Astrocyte (in vitro differentiated cells and primary cell): ENCODE measurements around the gene TMBIM4. TPM values are rescaled to one million over a fixed set of nuclear protein-coding genes. Genes with fewer than 3 reads are reported as not detected.
A peak's percentile ranks its signal among the peaks of the same experiment; 100 is the strongest.

ENCODE experiments used
- DNase-seq: peaks from one replicate; pipeline ENCODE4 v3.0.0-alpha.2; 2010; ENCODE audit warnings: low read depth
- FAIRE-seq: peaks from 2 replicates; lab custom pipeline; 2011; peaks lifted over from hg19 to GRCh38; lab: Jason Lieb, UNC
- H2AFZ ChIP-seq: 2 replicates; pipeline ENCODE4 v1.6.0; 2012; ENCODE audit warnings: low read depth, low read length, inconsistent platforms
- H3K27ac ChIP-seq: 2 replicates; pipeline ENCODE4 v1.5.1; 2011; ENCODE audit warnings: low read depth, low read length, inconsistent platforms
- H3K27me3 ChIP-seq: 2 replicates; pipeline ENCODE4 v1.6.0; 2011; ENCODE audit warnings: low read length, inconsistent platforms; ENCODE audit not compliant: insufficient read depth
- H3K36me3 ChIP-seq: 2 replicates; pipeline ENCODE4 v1.5.1; 2011; ENCODE audit warnings: low read length, inconsistent platforms; ENCODE audit not compliant: insufficient read depth
- H3K4me1 ChIP-seq: 2 replicates; pipeline ENCODE4 v1.5.1; 2011; ENCODE audit warnings: low read length, inconsistent platforms; ENCODE audit not compliant: insufficient read depth
- H3K4me2 ChIP-seq: 2 replicates; pipeline ENCODE4 v1.6.0; 2012; ENCODE audit warnings: low read length, inconsistent platforms
- H3K4me3 ChIP-seq: 2 replicates; pipeline ENCODE4 v1.5.1; 2011; ENCODE audit warnings: low read depth, mild to moderate bottlenecking, low read length, inconsistent platforms; ENCODE audit not compliant: insufficient read depth
- H3K79me2 ChIP-seq: 2 replicates; pipeline ENCODE4 v1.6.0; 2012; ENCODE audit warnings: mild to moderate bottlenecking, low read length, inconsistent platforms; ENCODE audit not compliant: insufficient read depth
- H3K9ac ChIP-seq: 2 replicates; pipeline ENCODE4 v1.6.0; 2012; ENCODE audit warnings: mild to moderate bottlenecking, low read length, inconsistent platforms
- H3K9me3 ChIP-seq: 2 replicates; pipeline ENCODE4 v1.5.1; 2012; ENCODE audit warnings: low read depth, mild to moderate bottlenecking, low read length, inconsistent platforms; ENCODE audit not compliant: insufficient read depth
- H4K20me1 ChIP-seq: 2 replicates; pipeline ENCODE4 v1.6.0; 2012; ENCODE audit warnings: low read length, inconsistent platforms; ENCODE audit not compliant: insufficient read depth
- H3K27ac Mint-ChIP-seq: one replicate; pipeline ENCODE4 v1.8.0; 2021; ENCODE audit warnings: mild to moderate bottlenecking, mixed read lengths; ENCODE audit not compliant: unreplicated experiment
- H3K27me3 Mint-ChIP-seq: one replicate; pipeline ENCODE4 v1.8.0; 2021; ENCODE audit warnings: low read depth, mixed read lengths; ENCODE audit not compliant: unreplicated experiment
- H3K36me3 Mint-ChIP-seq: one replicate; pipeline ENCODE4 v1.8.0; 2021; ENCODE audit warnings: low read depth, mixed read lengths; ENCODE audit not compliant: unreplicated experiment
- H3K4me1 Mint-ChIP-seq: one replicate; pipeline ENCODE4 v1.8.0; 2021; ENCODE audit warnings: low read depth, mixed read lengths; ENCODE audit not compliant: unreplicated experiment
- H3K4me3 Mint-ChIP-seq: one replicate; pipeline ENCODE4 v1.8.0; 2021; ENCODE audit warnings: mild to moderate bottlenecking, moderate library complexity, mixed read lengths; ENCODE audit not compliant: unreplicated experiment
- H3K9me3 Mint-ChIP-seq: one replicate; pipeline ENCODE4 v1.8.0; 2021; ENCODE audit warnings: mild to moderate bottlenecking, mixed read lengths; ENCODE audit not compliant: unreplicated experiment
- CTCF ChIP-seq: IDR thresholded peaks from 2 replicates; pipeline ENCODE4 v1.5.1; 2011; ENCODE audit warnings: low read depth, mild to moderate bottlenecking, inconsistent platforms, low read length, moderate library complexity; ENCODE audit not compliant: insufficient read depth
- EZH2 ChIP-seq: IDR thresholded peaks from 2 replicates; pipeline ENCODE4 v1.6.1; 2012; ENCODE audit warnings: mild to moderate bottlenecking, low read length, inconsistent platforms; ENCODE audit not compliant: insufficient read depth
- total RNA-seq: library from RNA; stranded (reverse); gene quantifications from 2 replicates; pipeline ENCODE4 v1.2.1, GENCODE V29; 2021

The TMBIM4 gene
- total RNA-seq, 1 donor from 2014 or later, result 41.5 TPM

GRCh38 chr12:66189889-66190288, 20.1 kb upstream of the TMBIM4 start:
- H3K9me3 Mint-ChIP-seq, result peaks cover 9% of the 10 kb centered on the region
- H3K27ac Mint-ChIP-seq, result no peak overlapping the region
- TF ChIP-seq CTCF, result no peak
- TF ChIP-seq EZH2, result no peak
- no peaks in the 10 kb centered on the region for H3K79me2 ChIP-seq
- DNase-seq (no peak), FAIRE-seq (no peak)
- H3K4me1 ChIP-seq, result peaks cover 3% of the 10 kb centered on the region
- no peaks in the 10 kb centered on the region for H3K36me3 ChIP-seq
- H3K4me3 Mint-ChIP-seq, result no peak overlapping the region
- peaks cover 60% of the 10 kb centered on the region for H3K27me3 Mint-ChIP-seq
- H4K20me1 ChIP-seq, result no peaks in the 10 kb centered on the region
- no peaks in the 10 kb centered on the region for H3K4me1 Mint-ChIP-seq
- no peak overlapping the region for H3K9ac ChIP-seq
- no peak overlapping the region for H3K4me2 ChIP-seq
- no peak overlapping the region for H2AFZ ChIP-seq
- H3K36me3 Mint-ChIP-seq, result no peaks in the 10 kb centered on the region
- no peak overlapping the region for H3K4me3 ChIP-seq
- H3K27ac ChIP-seq, result no peak overlapping the region
- no peaks in the 10 kb centered on the region for H3K27me3 ChIP-seq
- H3K9me3 ChIP-seq, result no peaks in the 10 kb centered on the region

GRCh38 chr12:66189486-66189843, 19.7 kb upstream of the TMBIM4 start:
- Histone ChIP-seq H3K27ac (no peak overlapping the region), H2AFZ (peak overlapping the region; percentile 99), H3K36me3 (no peaks in the 10 kb centered on the region), H3K9me3 (no peaks in the 10 kb centered on the region), H4K20me1 (no peaks in the 10 kb centered on the region), H3K4me2 (peak overlapping the region; percentile 90), H3K4me3 (peak overlapping the region; percentile 56), H3K4me1 (peaks cover 3% of the 10 kb centered on the region), H3K79me2 (no peaks in the 10 kb centered on the region), H3K9ac (no peak overlapping the region), H3K27me3 (no peaks in the 10 kb centered on the region)
- TF ChIP-seq CTCF (no peak), EZH2 (no peak)
- H3K36me3 Mint-ChIP-seq, result no peaks in the 10 kb centered on the region
- H3K4me1 Mint-ChIP-seq, result no peaks in the 10 kb centered on the region
- DNase-seq, result no peak
- H3K9me3 Mint-ChIP-seq, result peaks cover 9% of the 10 kb centered on the region
- H3K4me3 Mint-ChIP-seq, result no peak overlapping the region
- H3K27me3 Mint-ChIP-seq, result peaks cover 58% of the 10 kb centered on the region
- no peak overlapping the region for H3K27ac Mint-ChIP-seq
- no peak for FAIRE-seq

DNA sequence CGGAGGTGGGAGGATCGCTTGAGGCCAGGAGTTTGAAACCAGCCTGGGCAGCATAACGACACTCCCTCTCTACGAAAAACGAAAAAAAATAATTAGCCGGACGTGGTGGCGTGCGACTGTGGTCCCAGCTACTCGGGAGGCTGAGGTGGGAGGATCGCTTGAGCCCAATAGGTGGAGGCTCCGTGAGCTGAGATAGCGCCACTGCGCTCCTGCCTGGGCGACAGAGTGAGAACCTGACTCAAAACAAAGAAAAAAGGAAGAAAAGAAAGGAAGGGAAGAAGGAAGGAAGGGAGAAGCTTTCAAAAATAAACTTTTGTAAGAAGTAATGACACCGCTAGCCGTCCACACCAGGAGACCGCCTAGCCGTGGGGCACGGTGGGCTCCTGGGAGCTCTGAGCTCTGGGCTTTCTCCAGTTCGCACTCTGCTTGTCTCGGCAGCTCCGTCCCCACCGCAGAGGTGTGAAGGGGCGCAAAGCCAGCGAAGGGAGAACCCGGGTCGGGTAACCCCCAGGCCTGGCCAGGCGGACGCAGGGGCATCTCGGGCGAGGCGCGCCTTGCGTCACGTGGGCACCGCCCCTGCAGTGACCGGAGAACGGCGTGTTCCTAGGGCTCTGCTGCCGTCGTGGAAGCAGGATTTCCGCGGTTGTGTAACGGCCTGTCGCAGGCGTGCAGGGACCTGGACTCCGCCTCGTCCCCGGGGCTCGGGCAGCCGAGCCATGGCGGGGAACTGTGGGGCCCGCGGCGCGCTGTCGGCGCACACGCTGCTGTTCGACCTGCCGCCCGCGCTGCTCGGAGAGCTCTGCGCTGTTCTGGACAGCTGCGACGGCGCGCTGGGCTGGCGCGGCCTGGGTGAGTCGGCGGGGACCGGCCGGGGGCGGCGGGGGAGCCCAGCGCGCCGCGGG, 19.0 kb upstream of the TMBIM4 start, which contains the start of gene IRAK3:
Gene IRAK3 (plus strand): TSS at position 631 of the 902 bp plus-strand sequence. CDS start 86 bp downstream, at position 717.
- Mint-ChIP-seq H3K27ac (no peak within 1 kb of the TSS), H3K27me3 (peaks cover 54% of the 10 kb centered on the region), H3K4me1 (no peaks in the 10 kb centered on the region), H3K9me3 (peaks cover 9% of the 10 kb centered on the region), H3K36me3 (no peaks in the 10 kb centered on the region), H3K4me3 (peak within 1 kb of the TSS; percentile 71)
- no peaks in the 10 kb centered on the region for H4K20me1 ChIP-seq
- H2AFZ ChIP-seq, result peak within 1 kb of the TSS; percentile 99
- H3K27ac ChIP-seq, result no peak within 1 kb of the TSS
- DNase-seq (peak; percentile 20), FAIRE-seq (no peak)
- no peaks in the 10 kb centered on the region for H3K79me2 ChIP-seq
- H3K9ac ChIP-seq, result peak within 1 kb of the TSS; percentile 39
- no peaks in the 10 kb centered on the region for H3K36me3 ChIP-seq
- peak within 1 kb of the TSS; percentile 56 for H3K4me3 ChIP-seq
- H3K9me3 ChIP-seq, result no peaks in the 10 kb centered on the region
- H3K4me2 ChIP-seq, result peak within 1 kb of the TSS; percentile 90
- peaks cover 3% of the 10 kb centered on the region for H3K4me1 ChIP-seq
- no peaks in the 10 kb centered on the region for H3K27me3 ChIP-seq
- TF ChIP-seq CTCF, result no peak
- peak; percentile 57 for TF ChIP-seq EZH2
